ENCODE results near the gene DBI.

DBI gene

DNA sequence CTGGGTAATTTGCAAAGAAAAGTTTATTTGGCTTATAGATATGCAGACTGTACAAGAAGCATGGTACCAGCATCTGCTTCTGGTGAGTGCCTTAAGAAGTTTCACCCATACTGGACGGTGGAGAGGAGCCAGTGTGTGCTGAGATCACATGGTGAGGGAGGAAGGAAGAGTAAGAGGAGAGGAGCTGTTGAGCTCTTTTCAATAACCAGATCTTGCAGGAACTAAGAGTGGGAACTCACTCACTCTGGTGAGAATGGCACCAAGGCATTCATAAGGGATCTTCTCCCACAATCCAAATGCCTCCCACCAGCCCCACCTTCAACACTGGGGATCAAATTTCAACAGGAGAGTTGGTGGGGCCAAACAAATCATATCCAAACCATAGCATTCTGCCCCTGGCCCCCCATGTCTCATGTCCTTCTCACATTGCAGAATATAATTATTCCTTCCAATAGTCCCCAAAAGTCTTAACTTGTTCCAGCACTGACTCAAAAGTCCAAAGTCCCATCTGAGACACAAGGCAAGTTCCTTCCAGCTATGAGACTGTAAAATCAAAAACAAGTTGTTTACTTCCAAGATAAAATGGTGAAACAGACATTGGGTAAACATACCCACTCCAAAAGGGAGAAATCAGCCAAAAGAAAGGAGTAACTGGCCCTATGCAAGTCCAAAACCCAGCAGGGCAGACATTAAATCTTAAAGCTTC is 53.2 kb downstream of the DBI start:
- no peak overlapping the region for H3K9ac ChIP-seq (ENCODE audit: low read length)
- no peak overlapping the region for H2AK5ac ChIP-seq (ENCODE audit: low read length)
- no peak overlapping the region for H3K18ac ChIP-seq (ENCODE audit: low read length)
- H4K5ac ChIP-seq (ENCODE audit: low read length) = no peak overlapping the region
- no peaks in the 10 kb centered on the region for H3K36me3 ChIP-seq (ENCODE audit: control insufficient read depth, insufficient read depth, low read length)
- H2BK120ac ChIP-seq (ENCODE audit: low read depth, low read length) = no peak overlapping the region
- H3K79me1 ChIP-seq (ENCODE audit: low read length) = no peaks in the 10 kb centered on the region
- no peak overlapping the region for H3K23ac ChIP-seq (ENCODE audit: low read length)
- no peak overlapping the region for H2BK15ac ChIP-seq (replicated peaks; ENCODE audit: low read depth)
- H3K4me3 ChIP-seq (ENCODE audit: low read length) = no peak overlapping the region
- no peaks in the 10 kb centered on the region for H3K79me2 ChIP-seq (ENCODE audit: control insufficient read depth, insufficient read depth, low read length)
- H3K27ac ChIP-seq (ENCODE audit: low read depth, low read length) = no peak overlapping the region
- no peak for DNase-seq
- H3K4me1 ChIP-seq (ENCODE audit: control insufficient read depth, low read depth, low read length) = no peaks in the 10 kb centered on the region
- H3K4me2 ChIP-seq (ENCODE audit: low read length) = no peak overlapping the region
- no peak overlapping the region for H3K4ac ChIP-seq (ENCODE audit: low read depth, low read length)
- no peak overlapping the region for H3K56ac ChIP-seq (ENCODE audit: low read length)
- no peak overlapping the region for H4K8ac ChIP-seq (ENCODE audit: low read depth, low read length)
- H2BK5ac ChIP-seq (ENCODE audit: low read length) = no peak overlapping the region
- H3K27me3 ChIP-seq (ENCODE audit: insufficient read depth, low read length, poor library complexity) = no peaks in the 10 kb centered on the region
- no CpG with 5 or more reads among the region's 1 CpG for WGBS (ENCODE audit: extremely low coverage, insufficient coverage, low lambda C conversion rate)

DNA sequence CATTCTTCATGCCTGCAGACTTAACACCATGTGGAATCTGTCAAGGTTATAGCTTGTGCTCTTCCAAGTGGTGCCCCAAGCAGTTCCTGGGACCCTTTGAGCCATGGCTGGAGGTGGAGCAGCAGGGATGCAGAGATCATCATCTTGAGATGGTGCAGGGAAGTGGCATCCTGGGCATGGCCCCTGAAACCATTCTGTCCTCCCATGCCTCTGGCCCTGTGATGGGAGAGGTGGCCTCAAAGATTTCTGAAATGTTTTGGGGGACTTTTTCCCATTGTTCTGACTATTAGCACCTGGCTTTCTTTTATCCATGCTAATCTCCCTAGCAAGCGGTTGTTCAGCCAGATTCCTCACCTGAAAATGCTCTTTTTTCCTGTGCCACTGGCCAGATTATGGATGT is 54.5 kb downstream of the DBI start:
- Histone ChIP-seq H3K79me2 (ENCODE audit: control insufficient read depth, insufficient read depth, low read length) (no peaks in the 10 kb centered on the region), H3K36me3 (ENCODE audit: control insufficient read depth, insufficient read depth, low read length) (no peaks in the 10 kb centered on the region), H2BK120ac (ENCODE audit: low read depth, low read length) (no peak overlapping the region), H2AK5ac (ENCODE audit: low read length) (no peak overlapping the region), H2BK5ac (ENCODE audit: low read length) (no peak overlapping the region), H3K27me3 (ENCODE audit: insufficient read depth, low read length, poor library complexity) (no peaks in the 10 kb centered on the region), H3K4me2 (ENCODE audit: low read length) (no peak overlapping the region), H3K27ac (ENCODE audit: low read depth, low read length) (no peak overlapping the region), H3K18ac (ENCODE audit: low read length) (no peak overlapping the region), H3K9ac (ENCODE audit: low read length) (no peak overlapping the region), H3K56ac (ENCODE audit: low read length) (no peak overlapping the region), H4K5ac (ENCODE audit: low read length) (no peak overlapping the region), H4K8ac (ENCODE audit: low read depth, low read length) (no peak overlapping the region), H2BK15ac (replicated peaks; ENCODE audit: low read depth) (no peak overlapping the region), H3K79me1 (ENCODE audit: low read length) (no peaks in the 10 kb centered on the region), H3K4me1 (ENCODE audit: control insufficient read depth, low read depth, low read length) (no peaks in the 10 kb centered on the region), H3K4me3 (ENCODE audit: low read length) (no peak overlapping the region), H3K4ac (ENCODE audit: low read depth, low read length) (no peak overlapping the region), H3K23ac (ENCODE audit: low read length) (no peak overlapping the region)
- WGBS (ENCODE audit: extremely low coverage, insufficient coverage, low lambda C conversion rate) = no CpG with 5 or more reads among the region's 1 CpG
- DNase-seq = no peak

DNA sequence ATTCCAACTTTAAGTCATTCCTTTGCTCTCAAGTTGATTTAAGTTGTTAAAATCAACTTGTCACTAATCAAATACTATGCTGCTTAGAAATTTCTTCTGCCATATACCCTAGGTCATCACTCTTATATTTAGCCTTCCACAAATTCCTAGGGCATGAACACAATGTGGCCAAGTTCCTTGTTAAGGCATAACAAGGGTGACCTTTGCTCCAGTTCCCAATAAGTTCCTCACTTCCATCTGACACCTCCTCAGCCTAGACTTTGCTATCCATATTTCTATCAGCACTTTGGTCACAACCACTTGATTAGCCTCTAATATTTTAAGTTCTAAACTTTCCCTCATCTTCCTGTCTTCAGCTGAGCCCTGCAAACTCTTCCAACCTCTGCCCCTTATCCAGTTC is 55.0 kb downstream of the DBI start:
- Histone ChIP-seq H3K27ac (ENCODE audit: low read depth, low read length) (no peak overlapping the region), H2BK15ac (replicated peaks; ENCODE audit: low read depth) (no peak overlapping the region), H3K79me1 (ENCODE audit: low read length) (no peaks in the 10 kb centered on the region), H3K18ac (ENCODE audit: low read length) (no peak overlapping the region), H3K79me2 (ENCODE audit: control insufficient read depth, insufficient read depth, low read length) (no peaks in the 10 kb centered on the region), H3K4ac (ENCODE audit: low read depth, low read length) (no peak overlapping the region), H3K27me3 (ENCODE audit: insufficient read depth, low read length, poor library complexity) (no peaks in the 10 kb centered on the region), H3K4me3 (ENCODE audit: low read length) (no peak overlapping the region), H3K9ac (ENCODE audit: low read length) (no peak overlapping the region), H3K56ac (ENCODE audit: low read length) (no peak overlapping the region), H3K4me1 (ENCODE audit: control insufficient read depth, low read depth, low read length) (peaks cover under 1% of the 10 kb centered on the region), H2BK5ac (ENCODE audit: low read length) (no peak overlapping the region), H4K8ac (ENCODE audit: low read depth, low read length) (no peak overlapping the region), H3K4me2 (ENCODE audit: low read length) (no peak overlapping the region), H3K23ac (ENCODE audit: low read length) (no peak overlapping the region), H2AK5ac (ENCODE audit: low read length) (no peak overlapping the region), H3K36me3 (ENCODE audit: control insufficient read depth, insufficient read depth, low read length) (no peaks in the 10 kb centered on the region), H2BK120ac (ENCODE audit: low read depth, low read length) (no peak overlapping the region), H4K5ac (ENCODE audit: low read length) (no peak overlapping the region)
- DNase-seq = no peak
